Measurements from ENCODE around the gene AQP12A. TPM values are rescaled to one million over a fixed set of nuclear protein-coding genes. Genes with fewer than 3 reads are reported as not detected.

Gene AQP12A
- total RNA-seq, 4 donors from 2014 or later, result not detected

DNA sequence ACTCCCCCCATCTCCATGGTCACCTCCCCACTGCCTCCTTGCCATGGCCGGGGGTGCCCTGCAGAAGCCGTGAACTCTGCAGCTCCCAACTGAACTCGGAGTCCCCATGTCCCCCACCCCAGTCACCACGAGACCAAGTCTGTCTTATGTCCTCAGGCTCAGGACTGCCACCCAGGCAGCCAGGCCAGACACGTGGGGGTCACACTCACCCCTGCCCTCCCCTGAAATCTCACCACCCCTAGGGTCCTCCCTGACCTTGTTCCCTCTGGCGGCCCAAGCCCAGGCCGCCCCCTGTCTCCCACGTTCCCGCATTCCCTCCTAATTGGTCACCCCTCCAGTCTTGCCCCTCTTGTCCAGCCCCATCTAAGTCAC, 11.0 kb downstream of the AQP12A start:
- TF ChIP-seq CTCF (IDR thresholded peaks at IDR 0.05; ENCODE audit: low read depth), result no peak

- no peak for TF ChIP-seq CTCF (IDR thresholded peaks at IDR 0.05; ENCODE audit: low read depth)
Measured at GRCh38 chr2:240703417-240704341, 12.0 kb downstream of the AQP12A start.

DNA sequence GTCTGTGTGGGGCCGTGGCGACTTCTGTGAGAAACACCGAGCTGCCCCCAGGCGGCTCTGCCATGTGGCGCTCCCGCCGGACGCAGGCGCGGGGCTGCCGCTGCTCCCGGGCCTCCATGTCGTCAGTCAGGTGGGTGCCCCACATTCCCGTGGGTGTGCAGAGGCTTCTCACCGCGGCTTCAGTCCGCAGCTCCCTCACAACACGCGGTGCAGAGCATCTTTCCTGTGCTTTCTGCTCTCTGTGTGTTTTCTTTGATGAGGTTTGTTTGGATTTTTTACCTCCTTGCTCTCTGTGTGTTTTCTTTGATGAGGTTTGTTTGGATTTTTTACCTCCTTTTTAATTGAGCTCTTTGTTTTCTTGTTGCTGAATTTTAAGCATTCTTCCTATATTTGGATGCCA, 13.0 kb downstream of the AQP12A start:
- no peak for TF ChIP-seq CTCF (IDR thresholded peaks at IDR 0.05; ENCODE audit: low read depth)

GRCh38 chr2:240705204-240705791, 13.6 kb downstream of the AQP12A start:
- TF ChIP-seq CTCF (IDR thresholded peaks at IDR 0.05; ENCODE audit: low read depth), result no peak

DNA sequence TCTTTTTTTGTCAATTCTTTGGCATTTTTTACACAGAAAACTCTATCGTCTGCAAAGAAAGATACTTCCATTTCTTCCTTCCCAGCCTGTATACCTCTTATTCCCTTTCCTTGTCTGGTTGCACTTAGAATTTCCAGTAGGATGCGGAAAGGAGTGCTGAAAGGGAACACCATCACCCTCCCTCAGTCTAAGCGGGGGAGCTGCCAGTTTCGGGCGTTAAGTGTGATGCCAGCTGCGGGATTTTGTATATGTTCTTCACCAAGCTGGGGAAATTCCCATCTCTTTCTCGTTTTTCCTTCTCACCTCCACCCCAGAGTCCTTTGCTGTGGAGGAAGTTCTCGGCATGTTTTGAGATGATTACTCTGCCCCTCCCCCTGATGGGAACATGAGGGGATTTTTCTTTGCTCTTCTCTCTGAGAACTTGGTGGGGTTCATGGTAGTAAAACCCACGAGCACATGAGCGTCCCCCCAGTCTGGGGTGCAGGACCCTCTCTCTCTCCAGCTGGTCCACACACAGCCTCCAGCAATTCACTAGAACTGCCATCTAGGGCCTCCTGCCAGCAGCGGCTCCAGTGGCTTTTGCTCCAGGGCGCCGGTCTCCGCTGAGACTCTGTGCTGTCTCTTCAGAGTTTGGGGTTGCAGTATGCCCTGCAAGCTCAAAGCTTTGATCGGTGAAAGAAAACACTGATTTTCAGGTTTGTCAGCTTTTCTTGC, 15.5 kb downstream of the AQP12A start:
- no peak for TF ChIP-seq CTCF (IDR thresholded peaks at IDR 0.05; ENCODE audit: low read depth)

DNA sequence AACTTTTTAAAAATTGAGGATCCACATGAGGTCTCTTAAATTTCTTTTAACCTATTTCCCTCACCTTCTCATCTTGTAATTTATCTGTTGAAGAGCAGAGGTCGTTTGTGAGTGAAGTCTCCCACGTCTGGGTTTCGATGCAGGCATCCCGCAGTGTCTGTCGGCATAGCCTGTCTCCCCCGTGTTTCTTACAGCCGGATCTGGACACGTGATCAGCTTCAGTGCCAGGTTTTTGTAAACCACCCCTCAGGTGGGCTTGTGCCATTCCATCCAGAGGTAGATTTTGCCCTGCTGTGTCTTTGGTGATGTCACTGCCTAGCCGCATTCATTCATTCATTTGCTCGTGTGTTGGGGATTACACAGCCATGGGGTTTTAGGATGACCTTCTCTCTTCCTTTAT, 16.2 kb downstream of the AQP12A start:
- TF ChIP-seq CTCF (IDR thresholded peaks at IDR 0.05; ENCODE audit: low read depth), result no peak

DNA sequence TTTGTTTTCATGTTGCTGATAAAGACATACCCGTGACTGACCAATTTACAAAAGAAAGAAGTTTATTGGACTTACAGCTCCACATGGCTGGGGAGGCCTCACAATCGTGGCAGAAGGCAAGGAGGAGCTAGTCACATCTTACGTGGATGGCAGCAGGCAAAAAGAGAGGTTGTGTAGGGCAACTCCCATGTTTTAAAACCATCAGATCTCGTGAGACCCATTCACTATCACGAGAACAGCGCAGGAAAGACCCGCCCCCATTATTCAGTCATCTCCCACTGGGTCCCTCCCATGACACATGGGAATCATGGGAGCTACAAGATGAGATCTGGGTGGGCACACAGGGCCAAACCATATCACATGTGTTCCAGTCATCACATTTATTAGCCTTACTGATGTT, 16.8 kb downstream of the AQP12A start:
- no peak for TF ChIP-seq CTCF (IDR thresholded peaks at IDR 0.05; ENCODE audit: low read depth)

Data from subcutaneous adipose tissue (tissue), 4 donors.